ENCODE measurements around the gene IL17B.

IL17B gene

DNA sequence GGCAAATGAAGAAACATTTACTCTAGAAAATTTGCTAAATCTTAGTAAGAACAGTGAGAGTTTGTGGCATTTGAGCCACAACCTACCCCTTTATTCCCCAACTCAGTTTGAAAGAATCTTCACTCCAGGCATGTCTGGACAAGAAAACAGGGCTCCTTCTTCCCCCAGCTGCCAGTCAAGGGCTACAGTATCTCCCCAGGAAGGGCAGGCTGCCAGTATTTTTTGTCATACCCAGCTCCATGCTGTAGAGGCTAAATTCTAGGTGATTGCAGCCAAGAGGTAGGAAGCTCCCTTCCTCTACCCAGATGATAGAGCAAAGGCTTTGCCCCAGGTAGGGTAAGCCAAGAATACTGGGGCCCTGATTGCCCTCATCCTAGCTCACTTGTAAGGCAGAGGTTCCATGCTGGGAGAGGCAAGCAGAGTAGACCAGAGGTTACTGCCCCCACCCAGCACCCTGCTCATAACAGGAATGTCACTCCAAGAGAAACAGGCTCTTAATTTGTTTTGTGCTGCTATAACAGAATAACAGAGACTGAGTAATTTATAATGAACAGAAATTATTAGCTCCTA is 53.8 kb downstream of the IL17B start:
- POLR2A ChIA-PET = no interaction called here
- CTCF ChIA-PET = interaction anchor here (0.9 to 12.6 kb wide), 5 partner anchors 17 to 109 kb away, joined by 3 to 152 read pairs (median 8); no protein-coding TSS in a partner anchor

GRCh38 chr5:149324641-149325040 is 54.5 kb downstream of the IL17B start:
- no peak for DNase-seq (ENCODE audit: extremely low spot score)
- POLR2A ChIA-PET = no interaction called here

More for the DNA sequence above, 53.8 kb downstream of the IL17B start:
- DNase-seq (ENCODE audit: extremely low spot score) = no peak
- TF ChIP-seq CTCF (IDR thresholded peaks at IDR 0.05; ENCODE audit: control extremely low read depth, extremely low read depth, low read depth, missing control alignments) = no peak

More at GRCh38 chr5:149324641-149325040, 54.5 kb downstream of the IL17B start:
- CTCF ChIA-PET = interaction anchor here (0.9 to 12.6 kb wide), 5 partner anchors 16 to 110 kb away, joined by 3 to 152 read pairs (median 8); no protein-coding TSS in a partner anchor
- no peak for TF ChIP-seq CTCF (IDR thresholded peaks at IDR 0.05; ENCODE audit: control extremely low read depth, extremely low read depth, low read depth, missing control alignments)

Measured in GM10248 (cell line).